K562 (cell line): ENCODE data around the gene SRPX. TPM values are rescaled to one million over a fixed set of nuclear protein-coding genes. Genes with fewer than 3 reads are reported as not detected.

Source experiments
- CC2D1A ChIP-seq: fragments of 450-650 bp; IDR thresholded peaks from 2 replicates; pipeline ENCODE4 v1.6.1; 2017; ENCODE audit warnings: mild to moderate bottlenecking
- NFE2 ChIP-seq: IDR thresholded peaks from 2 replicates; pipeline ENCODE4 v1.6.1; 2014; ENCODE audit warnings: antibody characterized with exemption, low read depth
- NR3C1 ChIP-seq: sonication (generic); formaldehyde crosslinking; IDR thresholded peaks from 2 replicates; pipeline ENCODE4 v1.8.1; 2022; ENCODE audit warnings: missing genetic modification reagents
- TEAD1 ChIP-seq, 2 experiments: fragments of 450-650 bp in 1 of 2; sonication (generic) in 1 of 2; formaldehyde crosslinking; IDR thresholded peaks; 2 replicates each; pipeline versions ENCODE4 v1.4.0 to v1.8.0; 2020 to 2022; ENCODE audit warnings: mild to moderate bottlenecking in 2 of 2, missing genetic modification reagents in 1 of 2
- ZNF444 ChIP-seq: fragments of 250-450 bp; sonication (Bioruptor Pico); IDR thresholded peaks from 2 replicates; pipeline ENCODE4 v1.4.0; 2020; ENCODE audit warnings: mild to moderate bottlenecking, moderate library complexity
- polyA plus RNA-seq, 8 experiments: library from polyadenylated mRNA; depleted of rRNA in 4 of 8; stranded (reverse) in 5 of 8; unstranded in 3 of 8; fragments of >200 nt; fragmentation: Nextera tagmentation in 2 of 8; fragmentation: Illumina TruSeq in 1 of 8; extraction: Ambion mirVana in 2 of 8; extraction: Trizol in 1 of 8; gene quantifications; 2 replicates each; pipeline versions ENCODE4 v1.2.1 to v1.2.3, GENCODE V29; 2011 to 2014; ENCODE audit warnings: inconsistent platforms in 1 of 8, missing spikeins in 1 of 8
- total RNA-seq, 7 experiments: library from RNA; depleted of rRNA in 6 of 7; stranded (reverse); fragments of >200 nt in 6 of 7; fragmentation: Illumina TruSeq in 2 of 7; extraction: Trizol in 2 of 7; gene quantifications; 2 replicates each; pipeline versions ENCODE4 v1.2.1 to v1.2.3, GENCODE V29; 2011 to 2021; ENCODE audit warnings: low replicate concordance in 1 of 7
- TF ChIP-seq, protein P1 (sequence below), 2 experiments: fragments of 450-650 bp; conservative IDR thresholded peaks; 2 replicates each; pipeline ENCODE4 v1.6.1; 2017; ENCODE audit warnings: mild to moderate bottlenecking in 2 of 2, moderate library complexity in 2 of 2
- TF ChIP-seq, protein P2 (sequence below): sonication (generic); formaldehyde crosslinking; IDR thresholded peaks from 2 replicates; pipeline ENCODE4 v1.8.0; 2022; ENCODE audit warnings: missing genetic modification reagents, mild to moderate bottlenecking, borderline replicate concordance
- TF ChIP-seq, protein P3 (sequence below): sonication (generic); formaldehyde crosslinking; IDR thresholded peaks from 2 replicates; pipeline ENCODE4 v1.8.1; 2023; ENCODE audit warnings: mild to moderate bottlenecking, missing genetic modification reagents

Gene SRPX
- total and polyA plus RNA-seq, 9 of the 15 experiments (the other 6 are each of a cell fraction or from before 2014, with no cell fraction given): 0.11 to 0.77 (median 0.38) TPM; not detected in 2

DNA sequence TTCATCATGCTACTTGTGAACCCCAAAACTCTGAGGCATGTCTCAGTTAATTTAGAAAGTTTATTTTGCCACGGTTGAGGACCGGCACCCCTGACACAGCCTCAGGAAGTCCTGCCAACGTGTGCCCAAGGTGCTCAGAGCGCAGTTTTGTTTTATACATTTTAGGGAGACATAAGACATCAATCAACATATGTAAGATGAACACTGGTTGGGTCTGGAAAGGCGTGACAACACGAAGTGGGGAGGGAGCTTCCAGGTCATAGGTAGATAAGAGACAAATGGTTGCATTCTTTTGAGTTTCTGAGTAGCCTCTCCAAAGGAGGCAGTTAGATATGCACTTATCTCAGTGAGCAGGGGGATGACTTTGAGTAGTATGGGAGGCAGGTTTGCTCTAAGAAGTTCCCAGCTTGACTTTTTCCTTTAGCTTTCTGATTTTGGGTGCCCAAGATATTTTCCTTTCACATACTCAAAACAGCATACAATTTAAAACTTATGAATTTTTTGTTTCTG lies 115.4 kb downstream of the SRPX start (continued):
- TF ChIP-seq, protein P1, sequence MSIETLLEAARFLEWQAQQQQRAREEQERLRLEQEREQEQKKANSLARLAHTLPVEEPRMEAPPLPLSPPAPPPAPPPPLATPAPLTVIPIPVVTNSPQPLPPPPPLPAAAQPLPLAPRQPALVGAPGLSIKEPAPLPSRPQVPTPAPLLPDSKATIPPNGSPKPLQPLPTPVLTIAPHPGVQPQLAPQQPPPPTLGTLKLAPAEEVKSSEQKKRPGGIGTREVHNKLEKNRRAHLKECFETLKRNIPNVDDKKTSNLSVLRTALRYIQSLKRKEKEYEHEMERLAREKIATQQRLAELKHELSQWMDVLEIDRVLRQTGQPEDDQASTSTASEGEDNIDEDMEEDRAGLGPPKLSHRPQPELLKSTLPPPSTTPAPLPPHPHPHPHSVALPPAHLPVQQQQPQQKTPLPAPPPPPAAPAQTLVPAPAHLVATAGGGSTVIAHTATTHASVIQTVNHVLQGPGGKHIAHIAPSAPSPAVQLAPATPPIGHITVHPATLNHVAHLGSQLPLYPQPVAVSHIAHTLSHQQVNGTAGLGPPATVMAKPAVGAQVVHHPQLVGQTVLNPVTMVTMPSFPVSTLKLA (conservative IDR thresholded peaks at IDR 0.05): no peak
- TF ChIP-seq, protein P2, sequence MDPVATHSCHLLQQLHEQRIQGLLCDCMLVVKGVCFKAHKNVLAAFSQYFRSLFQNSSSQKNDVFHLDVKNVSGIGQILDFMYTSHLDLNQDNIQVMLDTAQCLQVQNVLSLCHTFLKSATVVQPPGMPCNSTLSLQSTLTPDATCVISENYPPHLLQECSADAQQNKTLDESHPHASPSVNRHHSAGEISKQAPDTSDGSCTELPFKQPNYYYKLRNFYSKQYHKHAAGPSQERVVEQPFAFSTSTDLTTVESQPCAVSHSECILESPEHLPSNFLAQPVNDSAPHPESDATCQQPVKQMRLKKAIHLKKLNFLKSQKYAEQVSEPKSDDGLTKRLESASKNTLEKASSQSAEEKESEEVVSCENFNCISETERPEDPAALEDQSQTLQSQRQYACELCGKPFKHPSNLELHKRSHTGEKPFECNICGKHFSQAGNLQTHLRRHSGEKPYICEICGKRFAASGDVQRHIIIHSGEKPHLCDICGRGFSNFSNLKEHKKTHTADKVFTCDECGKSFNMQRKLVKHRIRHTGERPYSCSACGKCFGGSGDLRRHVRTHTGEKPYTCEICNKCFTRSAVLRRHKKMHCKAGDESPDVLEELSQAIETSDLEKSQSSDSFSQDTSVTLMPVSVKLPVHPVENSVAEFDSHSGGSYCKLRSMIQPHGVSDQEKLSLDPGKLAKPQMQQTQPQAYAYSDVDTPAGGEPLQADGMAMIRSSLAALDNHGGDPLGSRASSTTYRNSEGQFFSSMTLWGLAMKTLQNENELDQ (CRISPR knock-in tag): no peak
- TF ChIP-seq, protein P3, sequence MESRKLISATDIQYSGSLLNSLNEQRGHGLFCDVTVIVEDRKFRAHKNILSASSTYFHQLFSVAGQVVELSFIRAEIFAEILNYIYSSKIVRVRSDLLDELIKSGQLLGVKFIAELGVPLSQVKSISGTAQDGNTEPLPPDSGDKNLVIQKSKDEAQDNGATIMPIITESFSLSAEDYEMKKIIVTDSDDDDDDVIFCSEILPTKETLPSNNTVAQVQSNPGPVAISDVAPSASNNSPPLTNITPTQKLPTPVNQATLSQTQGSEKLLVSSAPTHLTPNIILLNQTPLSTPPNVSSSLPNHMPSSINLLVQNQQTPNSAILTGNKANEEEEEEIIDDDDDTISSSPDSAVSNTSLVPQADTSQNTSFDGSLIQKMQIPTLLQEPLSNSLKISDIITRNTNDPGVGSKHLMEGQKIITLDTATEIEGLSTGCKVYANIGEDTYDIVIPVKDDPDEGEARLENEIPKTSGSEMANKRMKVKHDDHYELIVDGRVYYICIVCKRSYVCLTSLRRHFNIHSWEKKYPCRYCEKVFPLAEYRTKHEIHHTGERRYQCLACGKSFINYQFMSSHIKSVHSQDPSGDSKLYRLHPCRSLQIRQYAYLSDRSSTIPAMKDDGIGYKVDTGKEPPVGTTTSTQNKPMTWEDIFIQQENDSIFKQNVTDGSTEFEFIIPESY: no peak
- TF ChIP-seq NFE2 (no peak), TEAD1 (CRISPR knock-in tag; IDR thresholded peaks at IDR 0.05) (no peak), CC2D1A (peak; percentile 24; the same call in 1 of the 2 replicates), ZNF444 (CRISPR knock-in tag) (no peak), NR3C1 (CRISPR knock-in tag) (no peak)
